Neural progenitor cell (in vitro differentiated cells): ENCODE results near the gene PACRG.

ENCODE experiments used
- CTCF ChIP-seq: fragments of 200-600 bp; sonication (generic); IDR thresholded peaks from 2 replicates; pipeline ENCODE4 v1.5.1; 2017; ENCODE audit warnings: antibody characterized with exemption, mild to moderate bottlenecking
- EZH2 ChIP-seq: fragments of 200-600 bp; sonication (generic); IDR thresholded peaks from 2 replicates; pipeline ENCODE4 v1.6.1; 2017; ENCODE audit warnings: antibody characterized with exemption, mild to moderate bottlenecking, moderate library complexity
- EZH2phosphoT487 ChIP-seq: fragments of 200-600 bp; sonication (generic); IDR thresholded peaks from 2 replicates; pipeline ENCODE4 v1.6.1; 2017; ENCODE audit warnings: antibody characterized with exemption

- no peak for TF ChIP-seq CTCF
- TF ChIP-seq EZH2phosphoT487 = no peak
- no peak for TF ChIP-seq EZH2
These were observed 246.2 kb downstream of the PACRG start for GRCh38 chr6:162973980-162974379.
